Aorta (tissue), 5 donors: ENCODE results near the gene DDI2. TPM values are rescaled to one million over a fixed set of nuclear protein-coding genes. Genes with fewer than 3 reads are reported as not detected.
A peak's percentile ranks its signal among the peaks of the same experiment; 100 is the strongest.
"Not testable (repeated sequence)": the region's sequence is repeated elsewhere in the genome, so short reads cannot be mapped to it uniquely, and the experiment has no call there.

ENCODE experiments used
- ATAC-seq: fragments of 200-7000 bp; cut with Tn5 transposase; one replicate; pipeline ENCODE4 v1.9.1; 2022; ENCODE audit warnings: moderate library complexity; ENCODE audit not compliant: low FRiP score
- DNase-seq, 2 donors: peaks; one replicate each; pipeline ENCODE4 v3.0.0-alpha.2; 2020
- H3K27ac ChIP-seq, 2 donors: one replicate each; pipeline ENCODE4 v1.5.1; 2013; ENCODE audit warnings: low read length in 2 of 2, mild to moderate bottlenecking in 2 of 2, moderate library complexity in 2 of 2, control low read depth in 1 of 2, inconsistent platforms in 1 of 2, low read depth in 1 of 2
- H3K27me3 ChIP-seq, 2 donors: one replicate each; pipeline ENCODE4 v1.6.1; 2013; ENCODE audit warnings: control low read depth in 1 of 2, low read length in 1 of 2, mild to moderate bottlenecking in 1 of 2, moderate library complexity in 1 of 2; ENCODE audit not compliant: insufficient read depth in 2 of 2, control insufficient read depth in 1 of 2
- H3K36me3 ChIP-seq, 2 donors: one replicate each; pipeline ENCODE4 v1.6.1; 2013; ENCODE audit warnings: control low read depth in 1 of 2, low read length in 1 of 2, mild to moderate bottlenecking in 1 of 2; ENCODE audit not compliant: insufficient read depth in 2 of 2, control insufficient read depth in 1 of 2
- H3K4me1 ChIP-seq, 2 donors: one replicate each; pipeline ENCODE4 v1.6.1; 2013; ENCODE audit warnings: low read length in 2 of 2, control low read depth in 1 of 2, mild to moderate bottlenecking in 1 of 2, moderate library complexity in 1 of 2; ENCODE audit not compliant: insufficient read depth in 2 of 2, control insufficient read depth in 1 of 2
- H3K4me3 ChIP-seq, 2 donors: one replicate each; pipeline ENCODE4 v1.5.1; 2013; ENCODE audit warnings: low read length in 2 of 2, control low read depth in 1 of 2, mild to moderate bottlenecking in 1 of 2
- H3K9me3 ChIP-seq: one replicate; pipeline ENCODE4 v1.6.1; 2013; ENCODE audit warnings: mild to moderate bottlenecking, low read length; ENCODE audit not compliant: control insufficient read depth
- WGBS, 2 donors: extraction: QIAGEN DNeasy Blood & Tissue Kit; methylation state at CpG; one replicate each; pipeline ENCODE4 v1.1.7; 2013; 5-methylcytosine and 5-hydroxymethylcytosine counted together
- intact Hi-C, 2 donors: fragments of 100-400 bp; cut with DNase I; formaldehyde crosslinking; loops; one replicate each; pipeline versions ENCODE4 v1.14.2 to v1.15.0; 2022
- polyA plus RNA-seq, 2 donors: library from polyadenylated mRNA; stranded (reverse); fragments of 200-250 nt; gene quantifications; one replicate each; pipeline ENCODE4 v1.2.3, GENCODE V29; 2013
- total RNA-seq, 2 donors: library from RNA; stranded (reverse); fragmentation: NEBNext Ultra II Directional; extraction: Animal tissue kit (Norgen Biotek cat#: 25700); gene quantifications; one replicate each; pipeline ENCODE4 v1.2.1, GENCODE V29; 2021
- donor health status: healthy with polysubstance abuse.
- donor health status: Bipolar disorder and iron deficiency.
- donor health status: DM: no; HTN: no; CAD: no.
- donor health status: DM: no; HTN: no; CAD: no.
- donor health status: DM: yes; HTN: yes; CAD: no.

The DDI2 gene
- total and polyA plus RNA-seq, 4 donors: 4.7 to 29.6 (median 15.0) TPM

DNA sequence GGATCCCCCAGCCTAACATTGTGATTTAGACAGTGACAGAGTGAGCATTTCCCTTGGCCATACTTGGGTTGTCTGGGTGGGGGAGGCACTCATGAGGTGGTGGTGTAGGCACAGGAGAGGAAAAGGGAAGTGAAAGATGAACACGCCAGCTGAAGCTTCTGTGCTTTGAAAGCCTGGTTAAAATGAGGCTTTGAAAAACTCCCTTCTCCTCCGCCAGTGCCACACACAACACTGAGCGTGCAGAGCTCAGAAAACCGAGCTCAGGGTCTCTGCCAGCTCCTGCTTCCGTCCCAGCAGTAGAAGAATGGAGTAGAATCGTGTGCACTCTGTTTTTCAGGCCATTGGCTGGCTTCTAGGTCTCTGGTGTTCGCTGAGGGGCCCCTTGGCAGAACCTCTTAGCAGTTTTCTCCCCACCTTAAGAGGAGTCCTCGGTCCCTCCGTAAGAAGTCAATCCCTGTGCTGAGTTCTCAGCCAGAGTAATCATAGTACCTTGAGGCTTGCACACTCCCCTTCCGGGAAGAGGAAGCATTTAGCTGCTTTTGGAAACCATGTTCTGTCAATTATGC lies 79.8 kb downstream of the DDI2 start:
- Histone ChIP-seq H3K36me3 (no peaks in the 10 kb centered on the region), H3K4me1 (no peaks in the 10 kb centered on the region), H3K27ac (peak overlapping the region; percentile 6 to 67), H3K4me3 (no peak overlapping the region), H3K9me3 (no peaks in the 10 kb centered on the region), H3K27me3 (no peaks in the 10 kb centered on the region)
- DNase-seq (peak in 1 of 2 donors; percentile 69), ATAC-seq (peak; percentile 57)
- intact Hi-C loops: no loop called here
- WGBS, 2 donors: 2 to 7% methylated on average over 10 of the region's 10 CpGs

DNA sequence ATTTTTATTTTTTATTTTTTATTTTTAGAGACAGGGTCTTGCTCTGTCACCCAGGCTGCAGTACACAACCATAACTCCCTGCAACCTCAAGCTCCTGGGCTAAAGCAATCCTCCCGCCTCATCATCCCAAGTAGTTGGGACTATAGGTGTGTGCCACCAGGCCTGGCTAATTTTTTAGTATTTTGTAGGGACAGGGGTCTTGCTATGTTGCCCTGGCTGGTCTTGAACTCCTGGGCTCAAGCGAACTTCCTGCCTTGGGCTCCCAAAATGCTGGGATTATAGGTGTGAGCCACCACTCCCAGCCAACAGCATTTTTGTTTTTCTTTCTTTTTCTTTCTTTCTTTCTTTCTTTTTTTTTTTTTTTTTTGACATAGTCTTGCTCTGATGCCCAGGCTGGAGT lies 80.9 kb downstream of the DDI2 start:
- Histone ChIP-seq H3K4me3 (no peak overlapping the region), H3K27me3 (no peaks in the 10 kb centered on the region), H3K9me3 (no peaks in the 10 kb centered on the region), H3K36me3 (no peaks in the 10 kb centered on the region), H3K4me1 (no peaks in the 10 kb centered on the region), H3K27ac (no peak overlapping the region)
- 98 to 100% methylated on average over 2 of the region's 2 CpGs for WGBS, 2 donors
- no peak for ATAC-seq
- no peak for DNase-seq
- intact Hi-C loops: no loop called here

DNA sequence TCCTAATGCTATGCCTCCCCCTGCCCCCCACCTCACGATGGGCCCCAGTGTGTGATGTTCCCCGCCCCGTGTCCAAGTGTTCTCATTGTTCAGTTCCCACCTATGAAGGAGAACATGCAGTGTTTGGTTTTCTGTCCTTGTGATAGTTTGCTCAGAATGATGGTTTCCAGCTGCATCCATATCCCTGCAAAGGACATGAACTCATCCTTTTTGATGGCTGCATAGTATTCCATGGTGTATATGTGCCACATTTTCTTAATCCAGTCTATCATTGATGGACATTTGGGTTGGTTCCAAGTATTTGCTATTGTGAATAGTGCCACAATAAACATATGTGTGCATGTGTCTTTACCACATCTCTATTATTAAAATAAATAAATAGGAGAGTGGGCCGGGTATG lies 82.1 kb downstream of the DDI2 start:
- H3K9me3 ChIP-seq, ATAC-seq, DNase-seq, H3K36me3 ChIP-seq, H3K4me1 ChIP-seq, H3K4me3 ChIP-seq, H3K27me3 ChIP-seq, intact Hi-C loops, H3K27ac ChIP-seq: not testable (repeated sequence)
- WGBS, 2 donors: 80 to 82% methylated on average over 4 of the region's 4 CpGs

GRCh38 chr1:15700508-15700907 lies 83.2 kb downstream of the DDI2 start:
- Histone ChIP-seq H3K4me1 (no peaks in the 10 kb centered on the region), H3K4me3 (no peak overlapping the region), H3K27ac (no peak overlapping the region), H3K9me3 (no peaks in the 10 kb centered on the region), H3K36me3 (no peaks in the 10 kb centered on the region), H3K27me3 (no peaks in the 10 kb centered on the region)
- ATAC-seq (no peak), DNase-seq (no peak)
- intact Hi-C loops: no loop called here
- WGBS, 2 donors: 60 to 61% methylated on average over 6 of the region's 6 CpGs

DNA sequence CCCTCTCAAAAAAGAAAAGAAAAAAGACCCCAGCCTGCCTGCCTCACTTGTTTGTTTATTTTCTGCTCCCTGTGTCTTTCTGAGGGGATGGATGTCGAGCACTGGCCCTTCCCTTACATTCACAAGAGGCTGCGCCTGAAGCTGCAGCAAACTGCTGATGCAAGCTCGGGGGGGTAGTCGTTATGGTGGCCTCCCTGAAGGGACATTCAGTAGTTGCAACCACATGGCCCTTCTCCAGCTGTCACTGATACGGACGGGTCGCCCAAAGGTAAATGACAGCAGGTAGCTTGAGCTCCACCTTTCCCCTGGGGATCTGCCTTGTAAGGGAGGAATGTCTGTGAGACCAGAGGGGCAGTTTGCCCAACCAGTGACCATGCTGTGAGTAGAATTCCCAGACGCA lies 84.5 kb downstream of the DDI2 start:
- 84 to 87% methylated on average over 8 of the region's 8 CpGs for WGBS, 2 donors
- no peaks in the 10 kb centered on the region for H3K9me3 ChIP-seq
- no peaks in the 10 kb centered on the region for H3K27me3 ChIP-seq
- intact Hi-C loops: no loop called here
- no peak overlapping the region for H3K27ac ChIP-seq
- no peak for ATAC-seq
- no peaks in the 10 kb centered on the region for H3K4me1 ChIP-seq
- no peak for DNase-seq
- H3K36me3 ChIP-seq: no peaks in the 10 kb centered on the region
- H3K4me3 ChIP-seq: no peak overlapping the region

- Histone ChIP-seq H3K9me3 (no peaks in the 10 kb centered on the region), H3K27me3 (no peaks in the 10 kb centered on the region), H3K4me3 (no peak overlapping the region), H3K4me1 (no peaks in the 10 kb centered on the region), H3K27ac (peak overlapping the region; percentile 16 to 60), H3K36me3 (no peaks in the 10 kb centered on the region)
- peak in 1 of 2 donors; percentile 82 for DNase-seq
- WGBS, 2 donors: 54 to 58% methylated on average over 18 to 19 of the region's 19 CpGs
- ATAC-seq: peak; percentile 66
- intact Hi-C loops: no loop called here
Measured at GRCh38 chr1:15702722-15703550, 85.7 kb downstream of the DDI2 start.

- Histone ChIP-seq H3K27ac (peak overlapping the region; percentile 69), H3K27me3 (no peaks in the 10 kb centered on the region), H3K9me3 (no peaks in the 10 kb centered on the region), H3K36me3 (no peaks in the 10 kb centered on the region), H3K4me3 (no peak overlapping the region), H3K4me1 (no peaks in the 10 kb centered on the region)
- peak; percentile 91 to 94 for DNase-seq
- ATAC-seq: peak; percentile 94
- WGBS, 2 donors: 3% methylated on average over 9 of the region's 9 CpGs
- intact Hi-C loops: no loop called here
Measured at GRCh38 chr1:15703562-15703961, 86.3 kb downstream of the DDI2 start.

DNA sequence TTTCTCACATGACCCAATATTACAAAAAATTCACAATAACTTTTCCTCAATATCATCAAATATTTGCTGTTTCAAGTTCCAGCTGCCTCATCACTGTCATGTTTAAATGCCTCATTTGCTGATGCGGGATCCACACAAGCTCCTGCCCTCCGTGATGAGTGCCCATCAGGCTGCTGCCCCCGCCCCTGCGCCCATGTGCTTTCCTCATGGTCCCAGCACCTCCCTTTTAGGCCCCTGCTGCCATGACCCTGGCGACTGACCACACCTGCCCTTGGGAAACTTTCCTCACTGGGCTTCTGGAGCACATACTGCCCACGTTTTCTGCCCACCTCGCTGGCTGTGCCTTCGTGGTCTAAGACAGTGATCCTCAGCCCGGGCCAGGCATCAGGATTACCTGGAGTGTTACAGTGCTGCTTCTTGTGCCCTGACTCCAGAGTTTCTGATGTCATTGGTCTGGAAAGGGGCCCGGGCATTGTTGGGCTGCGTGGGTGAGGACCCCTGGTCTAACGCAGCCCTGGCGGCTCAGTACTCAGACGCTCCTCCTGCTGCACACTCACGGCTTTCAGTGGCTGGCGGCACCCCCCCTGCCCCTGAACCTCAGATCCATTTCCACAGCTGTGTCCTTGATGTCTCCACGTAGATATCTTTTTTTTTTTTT lies 87.4 kb downstream of the DDI2 start:
- peak overlapping the region; percentile 69 to 78 for H3K27ac ChIP-seq
- H3K9me3 ChIP-seq: no peaks in the 10 kb centered on the region
- intact Hi-C loops: no loop called here
- H3K27me3 ChIP-seq: no peaks in the 10 kb centered on the region
- no peak overlapping the region for H3K4me3 ChIP-seq
- ATAC-seq (no peak), DNase-seq (no peak)
- 73 to 78% methylated on average over 17 of the region's 17 CpGs for WGBS, 2 donors
- H3K36me3 ChIP-seq: no peaks in the 10 kb centered on the region
- H3K4me1 ChIP-seq: no peaks in the 10 kb centered on the region
